HT-29 (cell line): Measurements from ENCODE around the gene KCNA10. TPM values are rescaled to one million over a fixed set of nuclear protein-coding genes. Genes with fewer than 3 reads are reported as not detected.
A peak's percentile ranks its signal among the peaks of the same experiment; 100 is the strongest.

Experiments
- DNase-seq: peaks from one replicate; pipeline ENCODE4 v3.0.0-alpha.2; 2015; ENCODE audit warnings: low spot score
- total RNA-seq: library from RNA; depleted of rRNA; stranded (reverse); fragments of >200 nt; shearing (Covaris generic); gene quantifications from 2 replicates; pipeline ENCODE4 v1.2.3, GENCODE V29; 2014

The KCNA10 gene
- total RNA-seq, 1 experiment from 2014 or later, result not detected

- no peak for DNase-seq
Observed at GRCh38 chr1:110501488-110502132, 17.4 kb downstream of the KCNA10 start.

GRCh38 chr1:110498270-110498669 is 20.7 kb downstream of the KCNA10 start:
- no peak for DNase-seq

GRCh38 chr1:110495926-110496600 is 22.9 kb downstream of the KCNA10 start:
- DNase-seq, result peak; percentile 92

GRCh38 chr1:110494522-110495406 is 24.2 kb downstream of the KCNA10 start:
- no peak for DNase-seq

GRCh38 chr1:110494036-110494435 is 24.9 kb downstream of the KCNA10 start:
- DNase-seq, result no peak

GRCh38 chr1:110493059-110493699 is 25.8 kb downstream of the KCNA10 start:
- DNase-seq, result no peak

- no peak for DNase-seq
Observed at GRCh38 chr1:110492573-110492972, 26.4 kb downstream of the KCNA10 start.

GRCh38 chr1:110490791-110491451 is 28.1 kb downstream of the KCNA10 start:
- no peak for DNase-seq

- no peak for DNase-seq
Observed at GRCh38 chr1:110489973-110490542, 28.9 kb downstream of the KCNA10 start.

- no peak for DNase-seq
Observed at GRCh38 chr1:110489406-110489805, 29.6 kb downstream of the KCNA10 start.

- no peak for DNase-seq
Observed at GRCh38 chr1:110488867-110489266, 30.1 kb downstream of the KCNA10 start.

GRCh38 chr1:110488161-110488560 is 30.8 kb downstream of the KCNA10 start:
- DNase-seq, result no peak

GRCh38 chr1:110487726-110488125 is 31.2 kb downstream of the KCNA10 start:
- DNase-seq, result no peak

GRCh38 chr1:110485725-110486124 is 33.2 kb downstream of the KCNA10 start:
- no peak for DNase-seq

- no peak for DNase-seq
Observed at GRCh38 chr1:110484801-110485200, 34.2 kb downstream of the KCNA10 start.

- DNase-seq, result no peak
Observed at GRCh38 chr1:110483308-110483685, 35.7 kb downstream of the KCNA10 start.

- no peak for DNase-seq
Observed at GRCh38 chr1:110482662-110483307, 36.2 kb downstream of the KCNA10 start.

GRCh38 chr1:110481968-110482623 is 36.9 kb downstream of the KCNA10 start:
- no peak for DNase-seq

- DNase-seq, result no peak
Observed at GRCh38 chr1:110480356-110481096, 38.4 kb downstream of the KCNA10 start.
